GM18873 (cell line): ENCODE measurements around the gene KRTAP4-1.
"Not testable (repeated sequence)": the region's sequence is repeated elsewhere in the genome, so short reads cannot be mapped to it uniquely, and the experiment has no call there.

ENCODE experiments used
- ATAC-seq: cut with Tn5 transposase; IDR thresholded peaks from one replicate; pipeline ENCODE4 v1.9.1; 2021; ENCODE audit warnings: mild to moderate bottlenecking, moderate library complexity, moderate number of reproducible peaks; ENCODE audit not compliant: unreplicated experiment, low FRiP score

Gene KRTAP4-1

GRCh38 chr17:41176744-41177387, 7.8 kb downstream of the KRTAP4-1 start:
- no peak for ATAC-seq

DNA sequence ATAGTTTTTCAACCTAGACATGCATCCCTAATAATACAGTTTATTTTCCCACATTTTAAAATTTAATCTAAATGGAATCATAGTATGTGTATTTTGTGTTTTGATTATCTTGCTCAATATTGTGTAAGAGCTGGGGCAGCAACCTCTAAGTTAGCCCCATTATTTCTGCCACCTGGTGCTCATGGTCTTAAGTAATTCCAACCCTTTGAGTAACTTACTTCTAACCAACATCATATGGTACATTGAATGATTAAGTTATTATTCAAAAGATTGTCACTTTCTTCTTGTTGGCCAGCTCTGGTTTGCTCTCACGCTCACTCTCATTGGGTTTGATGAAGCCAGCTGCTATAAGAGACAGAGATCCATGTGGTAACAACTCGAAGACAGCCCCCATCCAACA, 12.8 kb downstream of the KRTAP4-1 start:
- no peak for ATAC-seq

- ATAC-seq = no peak
These were observed 16.6 kb downstream of the KRTAP4-1 start, which contains the start of gene KRTAP4-3 for GRCh38 chr17:41168121-41168520. KRTAP4-3 (minus strand) TSS chr17:41168221; CDS start chr17:41168172, 49 bp downstream.

- no peak for ATAC-seq
These were observed 17.1 kb downstream of the KRTAP4-1 start for GRCh38 chr17:41167561-41167960.

GRCh38 chr17:41163828-41164227, 20.9 kb downstream of the KRTAP4-1 start:
- ATAC-seq = no peak

- ATAC-seq = no peak
These were observed 24.1 kb downstream of the KRTAP4-1 start, which contains the start of gene KRTAP4-4 for GRCh38 chr17:41160648-41161047. KRTAP4-4 (minus strand) TSS chr17:41160748; CDS start chr17:41160691, 57 bp downstream.

- not testable (repeated sequence) for ATAC-seq
These were observed 24.5 kb downstream of the KRTAP4-1 start for GRCh38 chr17:41160190-41160589.

DNA sequence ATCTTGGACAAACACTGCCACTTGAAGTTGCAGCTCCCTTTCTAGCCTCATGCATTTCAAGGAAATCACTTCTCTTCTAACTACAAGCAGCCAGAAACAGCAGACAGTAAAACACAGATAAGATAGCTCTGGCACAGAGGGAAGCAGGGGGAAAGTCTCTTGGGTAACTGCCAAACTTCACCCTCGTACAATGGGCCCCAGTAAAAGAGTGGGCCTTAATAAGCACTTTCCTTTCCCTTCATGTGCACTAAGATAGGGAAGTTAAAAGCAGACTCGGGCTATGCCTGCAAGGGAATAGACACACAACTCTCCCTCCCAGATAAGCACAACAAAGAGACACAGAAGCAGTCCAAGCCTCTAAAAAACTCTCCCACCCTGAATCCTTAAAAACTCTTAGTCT, 30.9 kb downstream of the KRTAP4-1 start:
- ATAC-seq = no peak

DNA sequence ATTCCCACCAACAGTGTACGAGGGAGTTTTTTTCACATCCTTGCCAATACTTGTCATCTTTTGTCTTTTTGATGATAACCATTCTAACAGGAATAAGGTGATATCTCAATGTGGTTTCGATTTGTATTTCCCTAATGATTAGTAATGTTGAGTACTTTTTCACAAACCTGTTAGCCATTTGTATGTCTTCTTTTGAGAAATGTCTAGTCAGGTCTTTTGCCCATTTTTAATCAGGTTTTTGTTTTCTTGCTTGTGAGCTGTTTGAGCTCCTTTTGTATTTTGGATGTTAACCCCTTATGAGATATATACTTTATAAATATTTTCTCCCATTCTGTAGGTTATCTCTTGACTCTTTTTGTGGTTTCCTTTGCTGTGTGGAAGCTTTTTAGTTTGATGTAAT, 33.2 kb downstream of the KRTAP4-1 start:
- no peak for ATAC-seq

GRCh38 chr17:41150026-41150425, 34.7 kb downstream of the KRTAP4-1 start:
- ATAC-seq = no peak

- no peak for ATAC-seq
These were observed 35.1 kb downstream of the KRTAP4-1 start, which contains the start of gene KRTAP4-5 for GRCh38 chr17:41149652-41149985. KRTAP4-5 (minus strand) TSS chr17:41149825; CDS start chr17:41149767, 58 bp downstream.

- ATAC-seq = not testable (repeated sequence)
These were observed 35.6 kb downstream of the KRTAP4-1 start for GRCh38 chr17:41148971-41149651.

GRCh38 chr17:41147531-41148204, 37.0 kb downstream of the KRTAP4-1 start:
- ATAC-seq = no peak

- ATAC-seq = no peak
These were observed 39.5 kb downstream of the KRTAP4-1 start for GRCh38 chr17:41145261-41145660.

DNA sequence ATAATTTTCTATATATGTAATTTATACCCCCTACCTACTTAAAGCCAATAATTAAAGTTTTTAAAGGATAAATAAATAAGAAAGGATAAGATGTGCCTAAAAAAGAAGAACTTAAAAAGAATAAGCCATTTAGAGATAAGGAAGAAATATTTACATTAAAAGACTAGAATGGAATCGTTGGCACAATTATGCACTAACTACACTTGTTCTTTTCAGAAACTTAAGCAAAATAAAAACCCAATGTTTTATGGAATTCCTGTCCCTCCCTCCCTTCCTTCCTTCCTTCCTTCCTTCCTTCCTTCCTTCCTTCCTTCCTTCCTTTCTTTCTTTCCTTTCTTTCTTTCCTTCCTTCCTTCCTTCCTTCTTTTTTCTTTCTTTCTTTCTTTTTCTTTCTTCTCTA, 39.9 kb downstream of the KRTAP4-1 start:
- no peak for ATAC-seq

DNA sequence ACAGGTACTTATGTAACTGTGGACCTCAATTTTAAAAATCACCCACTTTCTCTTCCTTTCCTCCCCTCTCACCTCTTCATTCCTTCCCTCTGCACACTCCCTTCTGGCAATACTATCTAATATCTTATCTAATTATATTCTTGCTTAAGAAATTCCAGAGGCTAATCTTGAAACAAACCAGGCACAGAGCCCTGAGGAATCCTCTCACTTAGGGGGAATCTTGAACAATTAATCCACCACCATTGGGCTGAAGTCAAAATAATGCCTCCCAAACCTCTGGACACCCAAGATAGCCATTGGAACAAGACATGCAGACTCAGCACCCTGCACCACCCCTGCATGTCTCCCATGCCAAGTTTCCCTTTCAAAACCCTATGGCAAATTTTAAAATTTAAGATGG, 43.4 kb downstream of the KRTAP4-1 start:
- ATAC-seq = no peak

DNA sequence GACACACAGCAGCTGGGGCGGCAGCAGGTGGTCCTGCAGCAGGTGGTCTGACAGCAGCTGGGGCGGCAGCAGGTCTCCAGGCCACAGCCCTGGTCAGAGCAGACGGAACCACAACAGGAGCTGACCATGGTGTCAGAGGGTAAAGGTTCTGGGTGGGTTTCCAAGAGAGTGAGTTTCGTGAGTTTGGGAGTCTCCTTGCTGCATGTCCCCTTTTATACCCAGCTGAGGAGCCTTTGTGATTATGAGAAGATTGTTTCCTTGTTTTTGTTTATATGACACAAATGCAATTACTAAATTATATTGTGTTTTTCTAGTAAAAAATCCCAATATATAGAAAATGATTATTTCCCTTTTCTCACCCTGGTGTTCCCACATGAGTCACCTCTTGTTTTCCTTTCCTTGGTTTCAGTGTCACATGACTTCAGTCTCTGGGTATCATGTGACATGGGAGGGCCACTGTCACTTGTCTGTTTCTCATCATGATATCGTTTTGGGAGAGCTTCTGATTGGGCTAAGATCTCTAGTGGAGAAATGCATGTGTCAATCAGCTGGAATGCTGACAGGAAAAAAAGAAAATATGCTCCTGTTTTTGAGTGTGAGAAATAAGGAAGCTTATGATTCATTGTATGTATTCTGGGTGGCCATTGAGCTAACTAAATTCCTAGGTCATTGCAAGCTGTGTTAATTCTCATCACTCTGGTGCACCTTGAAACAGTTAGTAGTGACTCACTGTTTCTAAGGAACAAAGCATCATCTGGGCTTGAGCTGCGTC, 44.2 kb downstream of the KRTAP4-1 start, which contains the start of gene KRTAP4-6:
Gene KRTAP4-6, minus strand, starts transcription at position 185 of the 772 bp plus-strand sequence. Its CDS starts 57 bp downstream, at position 128.
- no peak for ATAC-seq

DNA sequence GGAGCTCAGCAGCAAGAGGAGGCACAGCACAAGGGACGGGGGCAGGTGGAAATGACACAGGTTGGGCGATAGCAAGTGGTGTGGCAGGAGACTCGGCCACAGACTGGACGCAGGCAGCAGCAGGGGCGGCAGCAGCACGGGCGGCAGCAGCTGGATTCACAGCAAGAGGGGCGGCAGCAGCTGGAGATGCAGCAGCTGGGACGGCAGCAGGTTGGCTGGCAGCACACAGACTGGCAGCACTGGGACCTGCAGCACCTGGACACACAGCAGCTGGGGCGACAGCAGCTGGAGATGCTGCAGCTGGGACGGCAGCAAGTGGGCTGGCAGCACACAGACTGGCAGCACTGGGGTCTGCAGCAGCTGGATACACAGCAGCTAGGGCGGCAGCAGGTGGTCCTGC, 44.8 kb downstream of the KRTAP4-1 start:
- ATAC-seq = not testable (repeated sequence)
